Uterus (tissue), 2 donors: Measurements from ENCODE around the gene EPS15.

Source experiments
- POLR2A ChIP-seq, 2 donors: fragments of 450-650 bp; IDR thresholded peaks; one replicate each; pipeline ENCODE4 v1.6.1; 2016; ENCODE audit warnings: antibody characterized with exemption in 2 of 2, mild to moderate bottlenecking in 1 of 2, moderate library complexity in 1 of 2
- TF ChIP-seq, protein P1 (sequence below), 4 experiments: fragments of 200-600 bp in 2 of 4; fragments of 450-650 bp in 2 of 4; sonication (generic) in 2 of 4; IDR thresholded peaks; one replicate each; pipeline ENCODE4 v1.5.1; 2016 to 2019; ENCODE audit warnings: antibody characterized with exemption in 4 of 4, mild to moderate bottlenecking in 2 of 4, moderate library complexity in 1 of 4

DNA sequence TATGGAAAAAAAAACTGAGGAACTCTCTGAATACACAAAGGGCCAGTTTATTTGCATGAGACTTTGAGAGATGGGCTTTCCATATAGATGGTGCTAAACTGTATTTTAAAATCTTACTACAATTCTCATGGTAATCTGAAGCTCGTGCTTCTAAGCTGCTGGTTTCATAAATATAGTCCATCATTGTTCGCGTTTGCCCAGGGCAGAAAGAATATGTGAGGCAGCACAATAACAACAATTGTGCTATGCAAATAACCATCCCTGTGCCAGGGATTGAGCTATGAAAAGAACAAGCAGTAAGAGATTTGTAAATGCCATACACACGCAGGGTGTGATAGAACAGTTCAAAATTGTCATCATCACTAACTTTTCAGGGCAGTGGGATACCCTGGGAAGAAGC lies 4.9 kb upstream of the EPS15 start:
- TF ChIP-seq, protein P1, sequence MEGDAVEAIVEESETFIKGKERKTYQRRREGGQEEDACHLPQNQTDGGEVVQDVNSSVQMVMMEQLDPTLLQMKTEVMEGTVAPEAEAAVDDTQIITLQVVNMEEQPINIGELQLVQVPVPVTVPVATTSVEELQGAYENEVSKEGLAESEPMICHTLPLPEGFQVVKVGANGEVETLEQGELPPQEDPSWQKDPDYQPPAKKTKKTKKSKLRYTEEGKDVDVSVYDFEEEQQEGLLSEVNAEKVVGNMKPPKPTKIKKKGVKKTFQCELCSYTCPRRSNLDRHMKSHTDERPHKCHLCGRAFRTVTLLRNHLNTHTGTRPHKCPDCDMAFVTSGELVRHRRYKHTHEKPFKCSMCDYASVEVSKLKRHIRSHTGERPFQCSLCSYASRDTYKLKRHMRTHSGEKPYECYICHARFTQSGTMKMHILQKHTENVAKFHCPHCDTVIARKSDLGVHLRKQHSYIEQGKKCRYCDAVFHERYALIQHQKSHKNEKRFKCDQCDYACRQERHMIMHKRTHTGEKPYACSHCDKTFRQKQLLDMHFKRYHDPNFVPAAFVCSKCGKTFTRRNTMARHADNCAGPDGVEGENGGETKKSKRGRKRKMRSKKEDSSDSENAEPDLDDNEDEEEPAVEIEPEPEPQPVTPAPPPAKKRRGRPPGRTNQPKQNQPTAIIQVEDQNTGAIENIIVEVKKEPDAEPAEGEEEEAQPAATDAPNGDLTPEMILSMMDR (IDR thresholded peaks at IDR 0.05), result no peak
- no peak for TF ChIP-seq POLR2A (IDR thresholded peaks at IDR 0.05)
